Vagina (tissue), 2 donors: ENCODE results near the gene ZFP64. TPM values are rescaled to one million over a fixed set of nuclear protein-coding genes. Genes with fewer than 3 reads are reported as not detected.

Experiments used
- DNase-seq, 2 donors: peaks; one replicate each; pipeline ENCODE4 v3.0.0-alpha.2; 2017; ENCODE audit errors: extremely low spot score in 2 of 2
- H3K27ac ChIP-seq: fragments of 200-600 bp; sonication (generic); one replicate; pipeline ENCODE4 v1.5.1; 2019
- H3K27me3 ChIP-seq: fragments of 200-600 bp; sonication (generic); one replicate; pipeline ENCODE4 v1.5.1; 2019
- H3K36me3 ChIP-seq, 2 donors: fragments of 200-600 bp; sonication (generic); one replicate each; pipeline ENCODE4 v1.5.1; 2017 to 2019
- H3K4me1 ChIP-seq: fragments of 200-600 bp; sonication (generic); one replicate; pipeline ENCODE4 v1.5.1; 2019
- H3K4me3 ChIP-seq, 2 donors: fragments of 200-600 bp; sonication (generic); 1 replicate in 1 of 2; 2 replicates in 1 of 2; pipeline ENCODE4 v1.5.1; 2016 to 2019
- H3K9me3 ChIP-seq: fragments of 200-600 bp; sonication (generic); one replicate; pipeline ENCODE4 v1.5.1; 2019
- CTCF ChIP-seq, 3 experiments: fragments of 450-650 bp in 2 of 3; fragments of 200-600 bp in 1 of 3; sonication (generic) in 1 of 3; IDR thresholded peaks; one replicate each; pipeline ENCODE4 v1.5.1; 2017 to 2019; ENCODE audit warnings: antibody characterized with exemption in 3 of 3, mild to moderate bottlenecking in 2 of 3, moderate library complexity in 2 of 3
- POLR2A ChIP-seq, 2 donors: fragments of 450-650 bp; IDR thresholded peaks; one replicate each; pipeline ENCODE4 v1.6.1; 2017; ENCODE audit warnings: antibody characterized with exemption in 2 of 2, mild to moderate bottlenecking in 2 of 2, moderate library complexity in 2 of 2
- POLR2AphosphoS5 ChIP-seq, 2 donors: sonication (generic); formaldehyde crosslinking; IDR thresholded peaks; one replicate each; pipeline ENCODE4 v1.9.0; 2017; ENCODE audit warnings: antibody characterized with exemption in 2 of 2, mild to moderate bottlenecking in 2 of 2, low read depth in 1 of 2; ENCODE audit not compliant: insufficient read depth in 1 of 2
- intact Hi-C: fragments of 100-400 bp; cut with DNase I; formaldehyde crosslinking; loops from one replicate; pipeline ENCODE4 v1.15.1; 2023
- total RNA-seq: library from RNA; depleted of rRNA; stranded (reverse); fragments of >200 nt; gene quantifications from one replicate; pipeline ENCODE4 v1.2.3, GENCODE V29; 2016

The ZFP64 gene
- total RNA-seq, 1 donor from 2014 or later = 18.4 TPM

GRCh38 chr20:52204136-52204535, 12.6 kb upstream of the ZFP64 start:
- intact Hi-C loops = no loop called here
- DNase-seq = no peak

GRCh38 chr20:52201395-52201794, 9.8 kb upstream of the ZFP64 start:
- Histone ChIP-seq H3K4me3 (no peak overlapping the region), H3K9me3 (no peaks in the 10 kb centered on the region), H3K4me1 (no peaks in the 10 kb centered on the region), H3K27me3 (no peaks in the 10 kb centered on the region), H3K36me3 (no peaks in the 10 kb centered on the region), H3K27ac (no peak overlapping the region)
- DNase-seq = no peak
- no peak for TF ChIP-seq POLR2AphosphoS5 (IDR thresholded peaks at IDR 0.05; ENCODE audit: insufficient read depth in 1 of 2, low read depth in 1 of 2)
- TF ChIP-seq POLR2A (IDR thresholded peaks at IDR 0.05) = no peak
- TF ChIP-seq CTCF (IDR thresholded peaks at IDR 0.05) = no peak
- intact Hi-C loops = no loop called here

More at GRCh38 chr20:52204136-52204535, 12.6 kb upstream of the ZFP64 start:
- H3K27ac ChIP-seq = no peak overlapping the region
- H3K36me3 ChIP-seq = no peaks in the 10 kb centered on the region
- H3K4me3 ChIP-seq = no peak overlapping the region
- no peaks in the 10 kb centered on the region for H3K27me3 ChIP-seq
- H3K4me1 ChIP-seq = no peaks in the 10 kb centered on the region
- no peaks in the 10 kb centered on the region for H3K9me3 ChIP-seq
- TF ChIP-seq POLR2A (IDR thresholded peaks at IDR 0.05) (no peak), CTCF (IDR thresholded peaks at IDR 0.05) (no peak), POLR2AphosphoS5 (IDR thresholded peaks at IDR 0.05; ENCODE audit: insufficient read depth in 1 of 2, low read depth in 1 of 2) (no peak)

GRCh38 chr20:52200870-52201269, 9.3 kb upstream of the ZFP64 start:
- intact Hi-C loops = no loop called here
- Histone ChIP-seq H3K27me3 (no peaks in the 10 kb centered on the region), H3K9me3 (no peaks in the 10 kb centered on the region), H3K27ac (no peak overlapping the region), H3K36me3 (no peaks in the 10 kb centered on the region), H3K4me3 (no peak overlapping the region), H3K4me1 (no peaks in the 10 kb centered on the region)
- DNase-seq = no peak
- TF ChIP-seq POLR2AphosphoS5 (IDR thresholded peaks at IDR 0.05; ENCODE audit: insufficient read depth in 1 of 2, low read depth in 1 of 2) (no peak), CTCF (IDR thresholded peaks at IDR 0.05) (no peak), POLR2A (IDR thresholded peaks at IDR 0.05) (no peak)

- intact Hi-C loops = no loop called here
These were observed 5.3 kb upstream of the ZFP64 start for GRCh38 chr20:52196845-52197244.

More at GRCh38 chr20:52196845-52197244, 5.3 kb upstream of the ZFP64 start:
- H3K36me3 ChIP-seq = no peaks in the 10 kb centered on the region
- H3K9me3 ChIP-seq = no peaks in the 10 kb centered on the region
- no peak for DNase-seq
- H3K4me1 ChIP-seq = peaks cover 6% of the 10 kb centered on the region
- TF ChIP-seq CTCF (IDR thresholded peaks at IDR 0.05) (no peak), POLR2AphosphoS5 (IDR thresholded peaks at IDR 0.05; ENCODE audit: insufficient read depth in 1 of 2, low read depth in 1 of 2) (no peak), POLR2A (IDR thresholded peaks at IDR 0.05) (no peak)
- no peak overlapping the region for H3K4me3 ChIP-seq
- H3K27ac ChIP-seq = no peak overlapping the region
- H3K27me3 ChIP-seq = no peaks in the 10 kb centered on the region
